ENCODE results near the gene SDHB. TPM values are rescaled to one million over a fixed set of nuclear protein-coding genes. Genes with fewer than 3 reads are reported as not detected.

Gene SDHB
- total and polyA plus RNA-seq, 2 of the 8 experiments (the other 6 are each of a cell fraction or from before 2014, with no cell fraction given), result 84.0 to 98.7 TPM

DNA sequence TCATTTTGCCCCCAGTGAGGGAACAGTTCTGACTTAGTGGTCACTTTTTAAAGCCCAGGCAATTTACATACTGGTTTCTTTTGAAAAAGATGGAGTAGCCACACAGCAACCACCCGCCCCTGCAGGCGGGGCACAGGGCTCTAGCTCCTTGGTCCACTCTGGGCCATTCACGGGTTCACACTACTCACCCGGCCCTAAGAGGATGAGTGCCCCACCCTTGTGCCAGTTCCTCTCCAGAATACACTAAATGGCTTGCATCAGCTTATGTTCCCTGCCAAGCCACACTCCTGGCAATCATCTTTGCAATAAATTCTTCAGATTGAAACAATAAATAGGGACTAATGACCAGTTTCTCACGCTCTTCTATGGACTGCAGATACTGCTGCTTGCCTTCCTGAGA is 26.4 kb downstream of the SDHB start (continued):
- TF ChIP-seq CHD1 (IDR thresholded peaks at IDR 0.05; ENCODE audit: low read depth, low read length) (no peak), CTCF (IDR thresholded peaks at IDR 0.05; ENCODE audit: control extremely low read depth in 1 of 3, insufficient read depth in 1 of 3, low read depth in 1 of 3, low read length in 3 of 3) (no peak), RXRA (IDR thresholded peaks at IDR 0.05; ENCODE audit: insufficient read depth, low read depth, low read length) (no peak), CREB1 (IDR thresholded peaks at IDR 0.05) (no peak)
- TF ChIP-seq, protein P1, sequence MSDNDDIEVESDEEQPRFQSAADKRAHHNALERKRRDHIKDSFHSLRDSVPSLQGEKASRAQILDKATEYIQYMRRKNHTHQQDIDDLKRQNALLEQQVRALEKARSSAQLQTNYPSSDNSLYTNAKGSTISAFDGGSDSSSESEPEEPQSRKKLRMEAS (IDR thresholded peaks at IDR 0.05), result no peak
